ENCODE results near the gene ELMOD1. TPM values are rescaled to one million over a fixed set of nuclear protein-coding genes. Genes with fewer than 3 reads are reported as not detected.

ELMOD1 gene
- total RNA-seq, 1 experiment from 2014 or later = 2.3 TPM

DNA sequence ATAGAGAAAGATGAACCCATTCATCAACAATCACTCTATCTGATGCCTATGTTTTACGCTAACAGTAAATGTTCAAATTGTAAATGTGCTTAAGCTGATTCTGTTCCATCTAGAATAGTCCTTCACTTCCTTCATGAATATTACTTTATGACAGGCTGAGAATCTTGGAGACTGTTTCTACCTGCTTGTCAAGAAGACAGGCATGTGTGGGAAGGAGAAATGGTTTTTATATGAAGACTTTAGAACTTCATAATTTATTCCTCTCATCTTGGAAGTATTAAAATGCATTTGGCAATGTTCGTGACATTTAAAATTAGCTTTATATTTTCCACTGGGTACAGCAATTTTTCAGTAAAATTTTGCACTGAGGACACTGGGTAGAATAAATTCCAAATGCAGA, 41.0 kb downstream of the ELMOD1 start:
- DNase-seq (ENCODE audit: low read depth) = no peak

- no peak for DNase-seq (ENCODE audit: low read depth)
Measured at GRCh38 chr11:107646783-107647182, 55.8 kb downstream of the ELMOD1 start.

DNA sequence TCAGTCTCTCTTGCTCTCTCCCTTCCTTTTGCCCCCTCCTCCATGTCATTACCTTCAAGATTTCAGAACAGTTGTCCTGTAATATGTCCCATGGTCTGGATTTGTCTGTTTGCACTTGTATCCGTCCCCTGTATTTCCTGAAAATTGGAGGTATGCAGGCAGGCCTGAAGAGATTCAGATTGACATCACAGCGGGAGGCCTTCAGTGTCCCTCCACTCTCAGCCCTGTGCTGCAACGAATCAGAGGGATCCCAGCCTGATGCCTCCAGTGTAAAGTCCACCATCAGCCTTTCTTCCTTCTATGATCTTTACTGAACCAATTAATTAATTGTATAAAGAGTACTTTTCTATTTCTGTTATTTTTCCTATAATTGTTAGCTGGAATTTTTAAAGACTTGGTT, 57.3 kb downstream of the ELMOD1 start:
- no peak for DNase-seq (ENCODE audit: low read depth)

DNA sequence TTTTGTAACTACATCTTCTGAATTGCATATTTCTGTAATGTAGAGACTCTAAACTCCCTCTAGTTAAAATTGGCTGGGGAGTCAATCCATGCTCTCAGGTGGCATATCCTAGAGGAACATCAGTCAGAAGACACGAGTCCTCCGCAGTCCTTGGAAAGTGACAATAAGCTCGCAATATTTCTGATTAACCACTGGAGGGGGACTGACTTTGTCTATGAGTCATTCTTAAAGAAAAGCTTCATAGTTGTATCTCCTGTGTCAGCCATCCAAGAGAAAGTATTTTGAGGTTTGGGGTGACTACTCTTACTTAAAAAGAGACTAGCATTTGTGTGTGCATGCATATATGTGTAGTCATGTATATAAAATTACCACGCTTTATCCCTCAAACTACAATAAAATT, 60.7 kb downstream of the ELMOD1 start:
- DNase-seq (ENCODE audit: low read depth) = peak; percentile 28

- DNase-seq (ENCODE audit: low read depth) = no peak
Measured at GRCh38 chr11:107653076-107653475, 62.1 kb downstream of the ELMOD1 start.

GRCh38 chr11:107655602-107656001, 64.7 kb downstream of the ELMOD1 start:
- DNase-seq (ENCODE audit: low read depth) = no peak

DNA sequence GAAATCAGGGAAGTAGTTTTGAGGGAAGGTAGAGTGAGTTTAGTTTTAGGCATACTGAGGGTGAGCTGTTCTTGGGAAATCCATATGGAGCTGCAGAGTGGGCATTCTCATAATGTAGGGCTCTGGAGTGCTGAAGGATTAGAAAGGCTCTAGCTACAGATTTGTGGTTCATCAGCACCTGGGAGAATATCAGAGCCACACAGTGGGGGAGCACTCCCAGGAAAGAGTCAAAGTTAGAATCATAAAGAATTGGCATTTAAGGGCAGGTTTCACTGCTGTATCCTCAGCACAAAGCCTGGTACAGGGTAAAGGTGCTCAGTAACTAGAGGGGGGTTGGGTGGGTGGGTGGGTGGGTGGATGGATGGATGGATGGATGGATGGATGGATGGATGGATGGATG, 68.4 kb downstream of the ELMOD1 start:
- no peak for DNase-seq (ENCODE audit: low read depth)

DNA sequence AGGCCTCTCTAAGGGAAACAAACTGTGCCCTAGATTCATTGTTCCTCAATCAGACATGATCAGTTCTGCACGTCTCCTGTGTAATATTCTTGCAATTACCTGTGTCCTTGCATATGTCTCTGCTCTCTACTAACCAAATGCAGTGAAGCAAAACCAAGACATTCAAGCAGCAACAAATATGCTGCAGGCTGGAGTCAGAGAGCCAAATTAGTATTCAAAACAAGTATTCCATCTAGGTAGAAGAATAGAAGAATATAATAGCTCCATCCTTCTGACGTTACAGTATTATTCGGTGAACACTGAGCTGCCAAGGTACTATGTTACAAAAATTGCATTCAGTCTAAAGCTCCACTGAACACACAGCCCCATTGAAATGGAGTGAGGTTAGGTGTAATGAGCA, 69.1 kb downstream of the ELMOD1 start:
- no peak for DNase-seq (ENCODE audit: low read depth)

DNA sequence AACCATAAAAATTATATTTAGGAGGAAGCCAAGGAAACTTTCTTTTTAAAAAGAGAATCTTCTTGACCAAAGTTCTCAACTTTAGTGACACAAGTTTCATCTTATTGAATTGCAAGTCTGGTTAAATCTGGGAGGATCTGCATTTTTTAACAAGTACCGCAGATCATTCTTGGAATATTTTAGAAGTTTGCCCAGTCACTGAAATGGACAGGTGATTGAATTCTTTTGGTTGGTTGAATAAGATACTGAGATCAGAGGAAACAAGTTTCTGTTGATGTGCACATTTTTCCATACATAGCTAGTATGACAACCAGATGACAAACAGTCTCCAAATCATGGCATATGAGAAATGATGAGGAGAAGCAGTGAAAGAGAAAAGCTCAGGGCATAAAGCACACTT, 70.7 kb downstream of the ELMOD1 start:
- DNase-seq (ENCODE audit: low read depth) = no peak

DNA sequence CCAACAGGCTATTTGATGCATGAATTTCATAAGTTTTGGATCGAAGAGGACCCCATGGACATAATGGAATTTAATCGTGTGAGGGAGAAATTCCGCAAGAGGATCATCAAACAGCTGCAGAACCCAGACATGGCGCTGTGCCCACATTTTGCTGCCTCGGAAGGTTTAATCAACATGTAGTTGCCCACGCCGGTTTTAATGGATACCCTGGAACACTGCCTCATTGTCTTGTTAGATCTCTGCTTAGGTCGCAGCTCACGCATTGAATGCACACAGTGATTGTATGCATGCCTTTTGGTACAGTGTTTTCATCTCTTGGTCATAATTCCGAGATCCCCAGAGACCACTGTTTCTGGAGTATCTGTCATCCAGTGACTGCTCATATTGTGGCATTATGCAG, 74.1 kb downstream of the ELMOD1 start:
- no peak for DNase-seq (ENCODE audit: low read depth)

- DNase-seq (ENCODE audit: low read depth) = no peak
Measured at GRCh38 chr11:107666911-107667613, 76.1 kb downstream of the ELMOD1 start.

GRCh38 chr11:107669191-107669740, 78.3 kb downstream of the ELMOD1 start:
- DNase-seq (ENCODE audit: low read depth) = peak; percentile 18

GRCh38 chr11:107669893-107670601, 79.1 kb downstream of the ELMOD1 start:
- DNase-seq (ENCODE audit: low read depth) = no peak

- no peak for DNase-seq (ENCODE audit: low read depth)
Measured at GRCh38 chr11:107675902-107676301, 85.0 kb downstream of the ELMOD1 start.

DNA sequence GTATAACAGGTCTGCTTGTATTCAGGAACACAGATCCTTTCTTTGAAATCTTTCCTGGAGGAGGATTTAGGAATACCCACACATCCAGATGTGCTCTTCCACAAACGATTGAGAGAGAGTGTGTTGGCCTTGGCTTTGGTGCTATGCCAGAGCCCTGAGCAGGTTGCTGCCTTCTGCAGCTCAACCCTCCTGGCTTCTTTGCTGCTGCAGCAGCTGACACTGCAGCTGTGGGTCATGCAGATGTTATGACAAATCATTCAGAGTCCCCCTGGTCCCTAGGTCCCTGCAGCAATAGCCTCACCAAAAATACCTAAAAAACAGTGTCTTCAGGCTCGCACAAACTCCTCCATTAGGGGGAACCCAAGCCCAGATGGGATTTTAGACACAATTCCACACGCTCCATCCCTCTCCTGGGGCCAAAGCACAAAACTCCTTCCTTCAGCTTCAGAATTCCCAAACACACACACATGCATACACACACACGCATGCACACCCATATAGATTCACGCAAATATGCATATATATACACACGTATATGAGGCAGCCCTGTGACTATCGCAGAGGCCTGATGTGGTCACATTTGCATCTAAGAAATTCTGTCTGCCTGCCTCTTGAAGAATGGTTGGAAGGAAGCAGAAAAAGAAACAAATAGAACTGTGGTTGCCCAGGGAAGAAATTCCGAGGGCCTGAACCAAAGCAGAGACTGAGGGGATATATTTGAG, 85.5 kb downstream of the ELMOD1 start:
- DNase-seq (ENCODE audit: low read depth) = no peak

DNA sequence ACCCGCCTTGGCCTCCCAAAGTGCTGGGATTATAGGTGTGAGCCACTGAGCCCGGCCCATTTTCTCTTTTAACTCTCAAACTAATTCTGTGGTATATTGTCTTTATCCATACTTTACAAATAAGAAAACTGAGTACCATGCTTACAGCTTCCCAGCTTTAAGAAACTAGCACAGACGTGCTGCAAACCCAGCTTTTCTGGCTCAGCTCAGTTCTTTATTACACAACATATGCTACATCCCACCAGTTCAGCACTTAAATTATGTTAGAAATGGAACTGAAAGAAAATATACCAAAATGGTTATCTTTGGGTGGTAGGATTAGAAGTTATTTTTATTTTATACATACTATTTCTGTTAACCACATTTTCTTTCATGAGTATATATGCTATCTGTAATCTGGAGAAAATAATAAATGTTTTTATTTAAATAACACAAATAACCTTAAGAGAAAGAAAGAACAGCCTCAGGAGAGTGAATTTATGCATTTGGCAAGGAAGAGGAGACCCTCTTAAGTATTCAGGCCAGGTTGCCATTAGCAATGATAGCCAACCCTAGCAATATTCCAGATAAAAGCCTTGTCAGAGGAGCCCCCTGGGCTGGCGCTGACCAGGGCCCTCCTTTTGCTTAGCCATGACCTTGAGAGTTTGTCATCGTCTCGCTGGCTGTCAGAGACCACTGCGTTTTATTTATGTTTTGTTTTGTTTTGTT, 87.1 kb downstream of the ELMOD1 start:
- DNase-seq (ENCODE audit: low read depth) = no peak

- no peak for DNase-seq (ENCODE audit: low read depth)
Measured at GRCh38 chr11:107678632-107678971, 87.7 kb downstream of the ELMOD1 start.

- DNase-seq (ENCODE audit: low read depth) = no peak
Measured at GRCh38 chr11:107679255-107680024, 88.5 kb downstream of the ELMOD1 start.

GRCh38 chr11:107682171-107682570, 91.2 kb downstream of the ELMOD1 start:
- no peak for DNase-seq (ENCODE audit: low read depth)

DNA sequence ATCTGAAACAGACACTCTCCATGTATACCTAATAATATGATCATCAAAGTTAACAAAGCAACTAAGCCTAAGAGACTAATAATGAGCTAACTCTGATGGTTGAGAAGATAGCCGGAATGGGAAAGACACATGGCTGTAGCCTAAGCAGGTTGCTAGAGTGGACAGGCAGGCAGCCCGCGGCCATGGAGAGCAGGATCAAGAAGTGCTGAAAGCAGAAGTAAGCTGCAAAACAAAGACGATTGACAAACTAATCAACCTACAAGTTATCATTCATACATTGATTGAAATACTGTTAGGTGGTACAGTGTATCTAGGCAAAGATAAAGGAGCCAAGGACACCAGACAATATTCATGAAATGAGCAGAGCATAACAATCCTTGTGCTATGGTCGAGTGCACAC, 91.6 kb downstream of the ELMOD1 start:
- no peak for DNase-seq (ENCODE audit: low read depth)

DNA sequence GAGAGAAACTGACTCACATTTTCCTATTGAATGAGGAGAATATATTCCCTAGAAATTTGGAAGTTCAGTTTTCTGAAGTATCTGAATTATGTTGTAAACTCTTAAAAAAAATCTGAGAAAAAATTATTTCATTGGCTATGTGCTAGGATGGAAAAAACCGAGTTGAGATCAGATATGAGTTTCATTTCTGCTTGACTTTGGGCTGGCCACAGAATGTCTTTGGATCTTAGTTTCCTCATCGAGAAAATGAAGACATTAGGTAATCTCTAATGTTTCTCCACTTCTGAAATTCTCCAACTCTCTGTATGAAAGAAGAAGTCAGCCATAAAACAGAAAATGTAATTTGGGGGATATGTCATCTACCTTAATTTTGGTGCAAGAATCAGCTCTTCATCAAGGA, 92.1 kb downstream of the ELMOD1 start:
- DNase-seq (ENCODE audit: low read depth) = no peak

All from HT1080 (cell line).